Mesendoderm (in vitro differentiated cells): ENCODE measurements around the gene TMC3.

ENCODE experiments used
- DNase-seq: peaks from one replicate; pipeline ENCODE4 v3.0.0; 2013
- H2AK5ac ChIP-seq: 2 replicates; pipeline ENCODE4 v1.6.1; 2013; ENCODE audit warnings: low read length, inconsistent platforms
- H2BK120ac ChIP-seq: 2 replicates; pipeline ENCODE4 v1.6.1; 2013; ENCODE audit warnings: low read depth, mild to moderate bottlenecking, low read length, moderate library complexity, mixed read lengths
- H2BK15ac ChIP-seq: replicated peaks from 2 replicates; pipeline ENCODE4 v1.6.1; 2013; ENCODE audit warnings: low read depth, mild to moderate bottlenecking, moderate library complexity
- H2BK5ac ChIP-seq: 2 replicates; pipeline ENCODE4 v1.6.1; 2013; ENCODE audit warnings: low read length, inconsistent platforms
- H3K18ac ChIP-seq: 2 replicates; pipeline ENCODE4 v1.6.1; 2013; ENCODE audit warnings: mild to moderate bottlenecking, low read length, mixed read lengths
- H3K23ac ChIP-seq: one replicate; pipeline ENCODE4 v1.6.1; 2013; ENCODE audit warnings: low read length
- H3K27ac ChIP-seq: 2 replicates; pipeline ENCODE4 v1.5.1; 2013; ENCODE audit warnings: low read depth, mild to moderate bottlenecking, inconsistent platforms, low read length, moderate library complexity
- H3K27me3 ChIP-seq: 2 replicates; pipeline ENCODE4 v1.6.1; 2013; ENCODE audit warnings: low read length, control low read depth, mild to moderate bottlenecking, inconsistent platforms; ENCODE audit not compliant: insufficient read depth, poor library complexity
- H3K36me3 ChIP-seq: 2 replicates; pipeline ENCODE4 v1.6.1; 2013; ENCODE audit warnings: low read length, inconsistent platforms; ENCODE audit not compliant: control insufficient read depth, insufficient read depth
- H3K4ac ChIP-seq: one replicate; pipeline ENCODE4 v1.6.1; 2013; ENCODE audit warnings: low read depth, mild to moderate bottlenecking, low read length, moderate library complexity
- H3K4me1 ChIP-seq: 2 replicates; pipeline ENCODE4 v1.6.1; 2013; ENCODE audit warnings: low read depth, low read length, inconsistent platforms; ENCODE audit not compliant: control insufficient read depth
- H3K4me2 ChIP-seq: 2 replicates; pipeline ENCODE4 v1.6.1; 2013; ENCODE audit warnings: low read length
- H3K4me3 ChIP-seq: 2 replicates; pipeline ENCODE4 v1.5.1; 2013; ENCODE audit warnings: mild to moderate bottlenecking, low read length
- H3K56ac ChIP-seq: one replicate; pipeline ENCODE4 v1.6.1; 2013; ENCODE audit warnings: low read length
- H3K79me1 ChIP-seq: 2 replicates; pipeline ENCODE4 v1.6.1; 2013; ENCODE audit warnings: low read length, inconsistent platforms
- H3K79me2 ChIP-seq: 2 replicates; pipeline ENCODE4 v1.6.1; 2013; ENCODE audit warnings: mild to moderate bottlenecking, low read length; ENCODE audit not compliant: control insufficient read depth, insufficient read depth
- H3K9ac ChIP-seq: 2 replicates; pipeline ENCODE4 v1.6.1; 2013; ENCODE audit warnings: low read length, inconsistent platforms
- H4K5ac ChIP-seq: one replicate; pipeline ENCODE4 v1.6.1; 2013; ENCODE audit warnings: low read length
- H4K8ac ChIP-seq: one replicate; pipeline ENCODE4 v1.6.1; 2013; ENCODE audit warnings: low read depth, mild to moderate bottlenecking, control low read depth, low read length, moderate library complexity
- WGBS: extraction: QIAGEN DNeasy Blood & Tissue Kit; methylation state at CpG from one replicate; pipeline ENCODE4 v1.1.7; 2013; ENCODE audit warnings: low lambda C conversion rate, missing lambda C conversion rate; ENCODE audit not compliant: insufficient coverage; ENCODE audit errors: extremely low coverage; 5-methylcytosine and 5-hydroxymethylcytosine counted together

Gene TMC3

DNA sequence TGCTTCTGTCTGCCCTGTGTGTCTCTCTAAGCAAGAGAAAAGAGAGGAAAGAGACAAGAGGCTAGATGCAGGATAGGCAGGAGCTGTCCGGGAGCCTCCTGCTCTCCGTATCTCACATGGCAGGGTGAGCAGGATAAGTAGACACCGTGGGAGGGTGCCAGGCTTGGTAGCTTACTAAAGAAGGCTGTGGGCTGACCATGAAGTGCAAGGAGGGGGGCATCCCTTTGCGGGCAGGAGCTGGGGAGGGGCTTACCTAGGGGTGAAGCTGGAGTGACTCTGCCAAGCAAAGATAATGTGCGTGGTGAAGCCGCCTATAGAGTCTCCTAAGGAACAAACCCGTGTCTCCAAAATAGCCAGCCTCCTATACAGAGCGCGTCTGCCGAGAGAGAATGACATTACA lies 33.7 kb upstream of the TMC3 start:
- DNase-seq, result no peak

DNA sequence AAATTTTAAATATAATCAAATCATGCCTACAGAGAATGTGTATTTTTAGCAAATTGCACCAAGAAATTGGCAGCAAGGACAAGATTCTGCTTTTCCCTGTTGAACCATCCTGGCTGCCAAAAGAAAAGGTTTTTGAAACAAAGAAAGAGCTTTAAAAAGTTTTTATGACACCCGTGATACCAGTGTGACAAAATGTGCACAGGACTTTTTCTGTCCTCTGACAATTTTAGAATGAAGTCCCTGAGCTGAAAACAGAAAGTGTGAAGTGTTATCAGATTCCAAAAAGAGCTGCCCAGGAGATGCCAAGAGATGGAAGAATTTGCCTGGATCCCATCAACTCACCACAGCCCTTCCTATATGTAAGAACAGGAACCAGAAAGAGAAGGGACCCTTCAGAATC lies 33.2 kb upstream of the TMC3 start:
- no peak overlapping the region for H2BK120ac ChIP-seq
- no peak overlapping the region for H3K9ac ChIP-seq
- H3K23ac ChIP-seq, result no peak overlapping the region
- H3K4me1 ChIP-seq, result no peaks in the 10 kb centered on the region
- no peak overlapping the region for H3K56ac ChIP-seq
- no peak overlapping the region for H4K5ac ChIP-seq
- no peak overlapping the region for H2AK5ac ChIP-seq
- no peaks in the 10 kb centered on the region for H3K27me3 ChIP-seq
- no peak overlapping the region for H3K4ac ChIP-seq
- no peak overlapping the region for H2BK5ac ChIP-seq
- no peak overlapping the region for H3K4me2 ChIP-seq
- no peak overlapping the region for H3K18ac ChIP-seq
- H4K8ac ChIP-seq, result no peak overlapping the region
- no peak for DNase-seq
- H3K4me3 ChIP-seq, result no peak overlapping the region
- H3K79me1 ChIP-seq, result no peaks in the 10 kb centered on the region
- H3K27ac ChIP-seq, result no peak overlapping the region
- H3K79me2 ChIP-seq, result no peaks in the 10 kb centered on the region
- H3K36me3 ChIP-seq, result no peaks in the 10 kb centered on the region
- no CpG with 5 or more reads among the region's 1 CpG for WGBS
- no peak overlapping the region for H2BK15ac ChIP-seq

More for the DNA sequence above, 33.7 kb upstream of the TMC3 start:
- Histone ChIP-seq H3K4me1 (no peaks in the 10 kb centered on the region), H3K79me2 (no peaks in the 10 kb centered on the region), H2AK5ac (no peak overlapping the region), H3K56ac (no peak overlapping the region), H2BK120ac (no peak overlapping the region), H3K79me1 (no peaks in the 10 kb centered on the region), H3K27me3 (no peaks in the 10 kb centered on the region), H3K27ac (no peak overlapping the region), H3K18ac (no peak overlapping the region), H3K23ac (no peak overlapping the region), H3K4ac (no peak overlapping the region), H4K5ac (no peak overlapping the region), H3K4me2 (no peak overlapping the region), H3K4me3 (no peak overlapping the region), H4K8ac (no peak overlapping the region), H3K9ac (no peak overlapping the region), H2BK15ac (no peak overlapping the region), H3K36me3 (no peaks in the 10 kb centered on the region), H2BK5ac (no peak overlapping the region)
- no CpG with 5 or more reads among the region's 10 CpGs for WGBS

DNA sequence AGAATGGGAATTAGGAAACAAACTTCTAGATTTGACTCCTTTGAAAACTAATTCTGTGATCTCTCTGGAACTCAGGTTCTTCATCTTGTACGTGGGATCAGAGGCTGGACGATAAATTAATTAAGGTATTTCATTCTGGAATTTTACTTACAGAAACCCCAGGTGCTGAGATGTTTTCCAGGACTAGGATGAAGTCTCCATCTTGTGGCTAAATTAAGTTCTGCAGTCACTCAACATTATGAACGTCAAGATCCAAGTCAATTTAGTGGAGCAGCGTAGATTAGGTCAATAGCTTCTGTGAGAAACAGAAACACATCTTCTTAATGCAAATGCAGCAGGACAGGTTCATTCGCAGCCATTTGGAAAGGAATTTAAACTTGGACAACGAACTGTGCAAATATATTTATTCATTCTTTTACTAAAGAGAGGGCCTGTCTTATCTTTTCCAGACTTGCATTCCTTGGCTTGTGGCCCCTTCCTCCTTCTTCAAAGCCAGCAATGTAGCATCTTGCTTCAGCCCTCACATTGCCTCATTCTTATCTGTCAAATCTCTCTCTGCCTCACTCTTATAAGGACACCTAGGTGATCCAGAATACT lies 26.7 kb upstream of the TMC3 start:
- no peak overlapping the region for H3K18ac ChIP-seq
- H2BK15ac ChIP-seq, result no peak overlapping the region
- DNase-seq, result peak; percentile 72

DNA sequence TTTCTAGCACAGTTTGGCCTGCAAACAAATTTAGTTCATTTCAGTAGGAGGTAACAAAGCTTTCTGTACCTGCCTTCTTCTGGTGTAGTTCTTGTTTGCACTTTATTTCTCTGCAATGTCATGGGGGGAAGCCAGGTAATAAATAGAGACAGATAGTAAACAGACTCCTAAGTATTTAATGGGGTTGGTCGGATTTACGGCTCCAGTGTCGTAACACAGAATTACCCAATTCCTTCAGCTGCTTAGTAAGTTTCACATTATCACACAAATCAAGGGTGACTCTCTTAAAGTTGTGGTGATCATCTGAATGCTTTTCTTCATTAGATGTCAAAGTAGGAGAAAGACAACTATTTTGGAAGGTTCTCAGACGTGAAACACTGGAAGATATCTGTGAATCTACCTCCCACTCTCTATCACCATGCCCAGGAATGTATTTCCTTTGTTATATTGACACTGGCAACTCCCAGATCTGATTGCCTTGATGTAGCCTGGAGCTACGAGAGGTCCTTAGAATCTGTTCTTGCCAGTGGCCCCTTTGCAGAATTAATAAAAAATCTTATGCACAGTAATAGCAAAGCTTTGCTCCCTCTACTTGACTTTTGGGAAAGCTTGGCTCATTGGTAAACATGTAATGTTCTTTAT lies 25.0 kb upstream of the TMC3 start:
- no peak overlapping the region for H2BK5ac ChIP-seq
- H4K5ac ChIP-seq, result no peak overlapping the region
- no peaks in the 10 kb centered on the region for H3K79me1 ChIP-seq
- no peak overlapping the region for H2BK120ac ChIP-seq
- no CpG with 5 or more reads among the region's 5 CpGs for WGBS
- H4K8ac ChIP-seq, result no peak overlapping the region
- no peak overlapping the region for H3K4ac ChIP-seq
- no peaks in the 10 kb centered on the region for H3K27me3 ChIP-seq
- H2BK15ac ChIP-seq, result no peak overlapping the region
- no peak overlapping the region for H3K4me3 ChIP-seq
- H3K56ac ChIP-seq, result no peak overlapping the region
- H3K4me2 ChIP-seq, result no peak overlapping the region
- no peak overlapping the region for H3K18ac ChIP-seq
- H3K36me3 ChIP-seq, result no peaks in the 10 kb centered on the region
- H3K27ac ChIP-seq, result no peak overlapping the region
- no peaks in the 10 kb centered on the region for H3K4me1 ChIP-seq
- H3K23ac ChIP-seq, result no peak overlapping the region
- no peak overlapping the region for H3K9ac ChIP-seq
- peak; percentile 36 for DNase-seq
- H2AK5ac ChIP-seq, result no peak overlapping the region
- H3K79me2 ChIP-seq, result no peaks in the 10 kb centered on the region

More for the DNA sequence above, 26.7 kb upstream of the TMC3 start:
- H3K79me1 ChIP-seq, result no peaks in the 10 kb centered on the region
- no peak overlapping the region for H2BK120ac ChIP-seq
- no peak overlapping the region for H2BK5ac ChIP-seq
- no peak overlapping the region for H4K8ac ChIP-seq
- H3K23ac ChIP-seq, result no peak overlapping the region
- no peak overlapping the region for H3K4me2 ChIP-seq
- H3K56ac ChIP-seq, result no peak overlapping the region
- H3K27me3 ChIP-seq, result no peaks in the 10 kb centered on the region
- no CpG with 5 or more reads among the region's 6 CpGs for WGBS
- no peak overlapping the region for H3K4me3 ChIP-seq
- H4K5ac ChIP-seq, result no peak overlapping the region
- no peaks in the 10 kb centered on the region for H3K36me3 ChIP-seq
- no peak overlapping the region for H3K27ac ChIP-seq
- H2AK5ac ChIP-seq, result no peak overlapping the region
- no peaks in the 10 kb centered on the region for H3K79me2 ChIP-seq
- no peaks in the 10 kb centered on the region for H3K4me1 ChIP-seq
- no peak overlapping the region for H3K9ac ChIP-seq
- no peak overlapping the region for H3K4ac ChIP-seq

DNA sequence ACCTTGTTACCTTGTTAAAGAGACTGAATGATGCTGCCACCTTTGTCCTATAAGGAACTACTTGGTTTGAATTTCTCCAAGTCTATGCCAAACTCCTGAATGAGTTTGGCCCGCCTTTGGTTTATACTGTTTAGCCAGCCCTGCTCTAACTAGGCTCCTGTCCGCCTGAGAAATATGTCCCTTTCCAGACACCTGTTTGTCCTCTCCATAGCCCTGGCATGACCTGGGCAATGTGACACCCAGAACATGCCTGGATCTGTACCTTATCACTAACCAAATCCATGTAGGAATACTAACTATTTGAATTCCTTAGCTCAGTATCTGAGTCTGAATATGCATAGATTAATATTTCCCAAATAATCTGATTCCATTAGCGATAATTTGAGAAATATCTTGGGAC lies 24.4 kb upstream of the TMC3 start:
- no peak overlapping the region for H3K27ac ChIP-seq
- WGBS, result no CpG with 5 or more reads among the region's 3 CpGs
- no peak overlapping the region for H2BK15ac ChIP-seq
- no peak overlapping the region for H3K23ac ChIP-seq
- H3K79me1 ChIP-seq, result no peaks in the 10 kb centered on the region
- H3K36me3 ChIP-seq, result no peaks in the 10 kb centered on the region
- no peaks in the 10 kb centered on the region for H3K4me1 ChIP-seq
- H3K18ac ChIP-seq, result no peak overlapping the region
- H3K27me3 ChIP-seq, result no peaks in the 10 kb centered on the region
- no peak overlapping the region for H4K5ac ChIP-seq
- no peak overlapping the region for H3K4me2 ChIP-seq
- no peak overlapping the region for H3K4me3 ChIP-seq
- no peaks in the 10 kb centered on the region for H3K79me2 ChIP-seq
- no peak overlapping the region for H3K9ac ChIP-seq
- H3K4ac ChIP-seq, result no peak overlapping the region
- H2AK5ac ChIP-seq, result no peak overlapping the region
- H3K56ac ChIP-seq, result no peak overlapping the region
- no peak overlapping the region for H2BK5ac ChIP-seq
- DNase-seq, result no peak
- H2BK120ac ChIP-seq, result no peak overlapping the region
- no peak overlapping the region for H4K8ac ChIP-seq

DNA sequence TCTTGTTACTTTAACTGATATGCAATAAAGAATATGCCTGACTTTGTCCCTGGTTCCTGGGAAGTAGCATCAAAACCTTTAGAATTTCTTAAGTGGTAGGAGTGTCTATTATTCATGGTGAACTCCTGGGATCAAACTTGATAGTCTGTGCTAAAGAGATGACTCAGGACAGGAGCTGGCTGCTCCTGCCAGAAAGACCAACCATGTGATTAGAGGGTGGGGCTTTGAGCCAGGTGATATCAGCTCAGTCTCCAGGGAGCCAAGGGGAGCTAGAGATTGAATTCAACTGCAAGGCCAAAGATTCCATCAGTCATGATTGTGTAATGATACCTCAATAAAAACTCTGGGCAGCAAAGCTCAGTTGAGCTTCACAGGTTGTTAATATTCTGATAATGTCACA lies 20.6 kb upstream of the TMC3 start:
- H3K4me3 ChIP-seq, result no peak overlapping the region
- no peak overlapping the region for H3K18ac ChIP-seq
- no peak overlapping the region for H4K5ac ChIP-seq
- H2BK15ac ChIP-seq, result no peak overlapping the region
- H3K36me3 ChIP-seq, result no peaks in the 10 kb centered on the region
- H3K79me2 ChIP-seq, result no peaks in the 10 kb centered on the region
- no peak overlapping the region for H3K4me2 ChIP-seq
- H4K8ac ChIP-seq, result no peak overlapping the region
- no peak overlapping the region for H3K23ac ChIP-seq
- no peak overlapping the region for H2BK5ac ChIP-seq
- no peak overlapping the region for H3K56ac ChIP-seq
- H3K27me3 ChIP-seq, result no peaks in the 10 kb centered on the region
- no peak overlapping the region for H3K9ac ChIP-seq
- H3K4me1 ChIP-seq, result no peaks in the 10 kb centered on the region
- no peak overlapping the region for H3K27ac ChIP-seq
- no peak overlapping the region for H3K4ac ChIP-seq
- H2AK5ac ChIP-seq, result no peak overlapping the region
- peak; percentile 56 for DNase-seq
- no peaks in the 10 kb centered on the region for H3K79me1 ChIP-seq
- no peak overlapping the region for H2BK120ac ChIP-seq
